Measurements from ENCODE around the gene SCYL3. TPM values are rescaled to one million over a fixed set of nuclear protein-coding genes. Genes with fewer than 3 reads are reported as not detected.

SCYL3 gene
- total and polyA plus RNA-seq, 10 donors: 4.4 to 16.0 (median 13.3) TPM

- TF ChIP-seq POLR2AphosphoS5 (IDR thresholded peaks at IDR 0.05): no peak
- no peak for TF ChIP-seq CTCF (IDR thresholded peaks at IDR 0.05 in 8 of 11, conservative IDR thresholded peaks at IDR 0.05 in 3 of 11)
- no peak for TF ChIP-seq POLR2A (IDR thresholded peaks at IDR 0.05)
- Histone ChIP-seq H3K27ac (no peak overlapping the region), H3K4me1 (no peaks in the 10 kb centered on the region), H3K27me3 (replicated peaks in 1 of 7) (no peaks in the 10 kb centered on the region), H3K36me3 (peaks cover 0 to 100% (median 89%) of the 10 kb centered on the region in 6 donors), H3K9me3 (no peaks in the 10 kb centered on the region), H3K4me3 (no peak overlapping the region)
- DNase-seq: no peak
- WGBS, 5 donors: 72 to 90% (median 80%) methylated on average over 1 of the region's 1 CpG
- intact Hi-C loops (cut with DNase I; ENCODE audit: low total_unique reads): no loop called here
Measured at GRCh38 chr1:169860187-169860586, 33.5 kb downstream of the SCYL3 start.

DNA sequence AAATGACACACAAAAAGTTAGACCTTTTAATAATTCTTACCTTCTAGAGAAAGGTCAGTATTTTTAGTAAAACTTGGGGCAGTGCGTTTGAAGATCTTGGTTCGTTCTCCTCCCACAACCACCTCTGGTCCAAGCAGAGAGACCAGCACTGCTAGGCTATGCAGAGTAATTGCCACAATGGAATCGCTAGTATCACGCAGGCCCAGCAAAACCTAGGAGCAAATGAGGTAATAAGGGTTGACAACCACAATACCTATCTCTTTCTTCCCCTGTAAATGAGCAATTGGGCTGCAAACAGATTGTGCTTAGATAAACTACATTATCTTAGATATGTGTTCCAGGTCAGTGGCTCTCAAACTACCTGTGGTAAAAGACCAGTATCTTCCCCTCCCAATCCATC, 34.7 kb downstream of the SCYL3 start:
- Histone ChIP-seq H3K36me3 (peaks cover 0 to 100% (median 88%) of the 10 kb centered on the region in 6 donors), H3K4me3 (no peak overlapping the region), H3K9me3 (no peaks in the 10 kb centered on the region), H3K27ac (no peak overlapping the region), H3K4me1 (no peaks in the 10 kb centered on the region), H3K27me3 (replicated peaks in 1 of 7) (no peaks in the 10 kb centered on the region)
- TF ChIP-seq POLR2A (IDR thresholded peaks at IDR 0.05): no peak
- no peak for TF ChIP-seq CTCF (IDR thresholded peaks at IDR 0.05 in 8 of 11, conservative IDR thresholded peaks at IDR 0.05 in 3 of 11)
- WGBS, 5 donors: 91 to 97% (median 93%) methylated on average over 4 of the region's 4 CpGs
- DNase-seq: no peak
- intact Hi-C loops (cut with DNase I; ENCODE audit: low total_unique reads): no loop called here

GRCh38 chr1:169858467-169858866, 35.2 kb downstream of the SCYL3 start:
- Histone ChIP-seq H3K4me3 (no peak overlapping the region), H3K36me3 (peaks cover 0 to 100% (median 87%) of the 10 kb centered on the region in 6 donors), H3K27ac (no peak overlapping the region), H3K27me3 (replicated peaks in 1 of 7) (no peaks in the 10 kb centered on the region), H3K9me3 (no peaks in the 10 kb centered on the region), H3K4me1 (no peaks in the 10 kb centered on the region)
- intact Hi-C loops (cut with DNase I; ENCODE audit: low total_unique reads): no loop called here
- DNase-seq: no peak
- TF ChIP-seq POLR2A (IDR thresholded peaks at IDR 0.05): no peak
- no peak for TF ChIP-seq POLR2AphosphoS5 (IDR thresholded peaks at IDR 0.05)
- TF ChIP-seq CTCF (IDR thresholded peaks at IDR 0.05 in 8 of 11, conservative IDR thresholded peaks at IDR 0.05 in 3 of 11): no peak
- 88 to 97% (median 97%) methylated on average over 3 of the region's 3 CpGs for WGBS, 5 donors

DNA sequence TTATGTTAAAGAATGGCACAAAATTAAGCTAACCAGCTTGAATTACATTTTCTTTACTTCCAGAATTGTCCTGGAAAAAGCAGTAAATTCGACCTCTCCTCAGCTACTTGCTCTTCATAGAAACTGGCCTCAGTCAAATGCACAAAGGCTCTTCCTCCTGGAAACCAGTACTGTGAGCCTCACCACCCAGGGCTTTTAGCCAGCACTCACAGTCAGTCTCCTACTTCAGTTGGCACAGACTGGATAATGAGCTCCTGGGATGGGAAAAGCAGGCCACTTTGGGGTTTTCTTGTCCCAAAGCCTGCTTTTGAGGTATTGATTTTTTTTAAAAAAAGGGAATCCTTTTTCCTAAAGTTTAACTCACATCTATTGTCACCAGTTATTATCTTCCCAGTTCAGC, 40.4 kb downstream of the SCYL3 start:
- no peak overlapping the region for H3K4me3 ChIP-seq
- intact Hi-C loops (cut with DNase I; ENCODE audit: low total_unique reads): no loop called here
- H3K27ac ChIP-seq: no peak overlapping the region
- H3K4me1 ChIP-seq: no peaks in the 10 kb centered on the region
- H3K36me3 ChIP-seq: peaks cover 0 to 100% (median 76%) of the 10 kb centered on the region in 6 donors
- H3K27me3 ChIP-seq (replicated peaks in 1 of 7): no peaks in the 10 kb centered on the region
- 85 to 97% (median 89%) methylated on average over 1 of the region's 1 CpG for WGBS, 5 donors
- no peak for TF ChIP-seq POLR2AphosphoS5 (IDR thresholded peaks at IDR 0.05)
- no peak for TF ChIP-seq CTCF (IDR thresholded peaks at IDR 0.05 in 8 of 11, conservative IDR thresholded peaks at IDR 0.05 in 3 of 11)
- no peak for TF ChIP-seq POLR2A (IDR thresholded peaks at IDR 0.05)
- H3K9me3 ChIP-seq: no peaks in the 10 kb centered on the region
- no peak for DNase-seq
